PC-9 (cell line): ENCODE results near the gene FAM43B. TPM values are rescaled to one million over a fixed set of nuclear protein-coding genes. Genes with fewer than 3 reads are reported as not detected.

ENCODE experiments used
- BruUV-seq: library from RNA; stranded (reverse); fragments of 400-500 nt; replicated peaks from 2 replicates; lab custom pipeline; 2021; lab: Mats Ljungman, UMichigan
- CTCF ChIA-PET: fragments of 300-600 bp; sonication (Branson Sonifier 250); formaldehyde crosslinking; loops from one replicate; lab custom pipeline; 2022; ENCODE audit warnings: antibody characterized with exemption; lab: Charles Lee
- POLR2A ChIA-PET: fragments of 300-600 bp; sonication (Branson Sonifier 250); formaldehyde crosslinking; loops from one replicate; lab custom pipeline; 2022; ENCODE audit warnings: antibody characterized with exemption; ENCODE audit not compliant: unreplicated experiment; lab: Charles Lee
- DNase-seq, 2 experiments: peaks; one replicate each; pipeline versions ENCODE4 v3.0.0 to v3.0.0-alpha.2; 2015 to 2022; ENCODE audit warnings: mixed read lengths in 1 of 2
- H2AFZ ChIP-seq: fragments of 200-600 bp; sonication (generic); 2 replicates; pipeline ENCODE4 v1.8.1; 2017; ENCODE audit warnings: antibody characterized with exemption
- H3F3A ChIP-seq: fragments of 200-600 bp; sonication (generic); 2 replicates; pipeline ENCODE4 v1.8.1; 2017; ENCODE audit warnings: antibody characterized with exemption, mild to moderate bottlenecking, low read depth; ENCODE audit not compliant: insufficient read depth
- H3K27ac ChIP-seq: fragments of 200-600 bp; sonication (generic); 2 replicates; pipeline ENCODE4 v1.6.1; 2016; ENCODE audit warnings: mixed run types
- H3K27me3 ChIP-seq: fragments of 200-600 bp; sonication (generic); 2 replicates; pipeline ENCODE4 v1.6.1; 2016; ENCODE audit warnings: low read depth, mixed run types; ENCODE audit not compliant: insufficient read depth
- H3K36me3 ChIP-seq: fragments of 200-600 bp; sonication (generic); 2 replicates; pipeline ENCODE4 v1.6.1; 2016; ENCODE audit warnings: low read depth, mixed run types
- H3K4me1 ChIP-seq: fragments of 200-600 bp; sonication (generic); replicated peaks from 2 replicates; pipeline ENCODE4 v1.6.1; 2016; ENCODE audit warnings: mixed run types; ENCODE audit not compliant: insufficient read depth
- H3K4me2 ChIP-seq: fragments of 200-600 bp; sonication (generic); 2 replicates; pipeline ENCODE4 v1.6.1; 2017; ENCODE audit warnings: mixed run types
- H3K4me3 ChIP-seq: fragments of 200-600 bp; sonication (generic); 2 replicates; pipeline ENCODE4 v1.6.1; 2016; ENCODE audit warnings: mixed run types
- H3K79me2 ChIP-seq: fragments of 200-600 bp; sonication (generic); 2 replicates; pipeline ENCODE4 v1.6.1; 2017; ENCODE audit warnings: low read depth, mixed run types
- H3K9me2 ChIP-seq: fragments of 200-600 bp; sonication (generic); 2 replicates; pipeline ENCODE4 v1.8.1; 2017; ENCODE audit warnings: mild to moderate bottlenecking; ENCODE audit not compliant: insufficient read depth
- H3K9me3 ChIP-seq: fragments of 200-600 bp; sonication (generic); 2 replicates; pipeline ENCODE4 v1.8.1; 2016; ENCODE audit warnings: low read depth; ENCODE audit not compliant: insufficient read depth
- H4K20me1 ChIP-seq: fragments of 200-600 bp; sonication (generic); 2 replicates; pipeline ENCODE4 v1.8.1; 2017; ENCODE audit not compliant: insufficient read depth
- CTCF ChIP-seq: fragments of 200-600 bp; sonication (generic); conservative IDR thresholded peaks from 2 replicates; pipeline ENCODE4 v1.6.1; 2017; ENCODE audit warnings: mixed run types, antibody characterized with exemption, mild to moderate bottlenecking, moderate library complexity
- EZH2 ChIP-seq: fragments of 200-600 bp; sonication (generic); IDR thresholded peaks from 2 replicates; pipeline ENCODE4 v1.8.0; 2017; ENCODE audit warnings: antibody characterized with exemption, low read depth
- intact Hi-C: fragments of 100-400 bp; cut with micrococcal nuclease; formaldehyde crosslinking; loops from one replicate; pipeline ENCODE4 v1.10.0; 2022; ENCODE audit not compliant: unreplicated experiment
- total RNA-seq: library from RNA; stranded (reverse); gene quantifications from 2 replicates; pipeline ENCODE4 v1.2.3, GENCODE V29; 2021

FAM43B gene
- total RNA-seq, 1 experiment from 2014 or later = not detected

GRCh38 chr1:20601129-20601825 lies 48.9 kb downstream of the FAM43B start:
- H3K27ac ChIP-seq = peak overlapping the region; percentile 88
- peaks cover 54% of the 10 kb centered on the region for H3K4me1 ChIP-seq
- intact Hi-C loops = no loop called here
- H3K79me2 ChIP-seq = no peaks in the 10 kb centered on the region
- 0 out of 2 replicates have a peak overlapping the region, but pooled peaks have one; percentile 1 for H3K4me2 ChIP-seq
- H3K9me2 ChIP-seq = no peaks in the 10 kb centered on the region
- H3K9me3 ChIP-seq = no peaks in the 10 kb centered on the region
- H4K20me1 ChIP-seq = no peaks in the 10 kb centered on the region
- no peak overlapping the region for H2AFZ ChIP-seq
- peaks cover 50% of the 10 kb centered on the region for H3F3A ChIP-seq
- DNase-seq = peak in 1 of 2 experiments; percentile 67
- no TSS peak for BruUV-seq
- H3K4me3 ChIP-seq = no peak overlapping the region
- 0 out of 2 replicates have a peak, but pooled peaks cover 2% of the 10 kb centered on the region for H3K36me3 ChIP-seq
- H3K27me3 ChIP-seq = no peaks in the 10 kb centered on the region
- TF ChIP-seq CTCF (no peak), EZH2 (no peak)
- ChIA-PET CTCF (interaction anchor here (0.6 kb wide), 1 partner anchor 8 kb away, joined by 4 read pairs; no protein-coding TSS in a partner anchor), POLR2A (no interaction called here)

- Histone ChIP-seq H2AFZ (0 out of 2 replicates have a peak overlapping the region, but pooled peaks have one; percentile 16), H3K4me2 (peak overlapping the region; percentile 57), H3K4me1 (peaks cover 54% of the 10 kb centered on the region), H3K9me3 (no peaks in the 10 kb centered on the region), H3F3A (peaks cover 50% of the 10 kb centered on the region), H3K4me3 (no peak overlapping the region), H3K27ac (peak overlapping the region; percentile 88), H3K27me3 (no peaks in the 10 kb centered on the region), H4K20me1 (no peaks in the 10 kb centered on the region), H3K36me3 (0 out of 2 replicates have a peak, but pooled peaks cover 2% of the 10 kb centered on the region), H3K9me2 (no peaks in the 10 kb centered on the region), H3K79me2 (no peaks in the 10 kb centered on the region)
- POLR2A ChIA-PET = no interaction called here
- no peak for TF ChIP-seq CTCF
- intact Hi-C loops = no loop called here
- DNase-seq = peak in 1 of 2 experiments; percentile 85
- BruUV-seq = no TSS peak
- CTCF ChIA-PET = no interaction called here
These were observed 50.6 kb downstream of the FAM43B start for GRCh38 chr1:20602851-20603450.

GRCh38 chr1:20603504-20604464 lies 51.4 kb downstream of the FAM43B start:
- Histone ChIP-seq H3F3A (peaks cover 50% of the 10 kb centered on the region), H3K27ac (peak overlapping the region; percentile 88), H2AFZ (peak overlapping the region; percentile 16; the same call in 1 of the 2 replicates), H3K4me2 (peak overlapping the region; percentile 57), H3K27me3 (no peaks in the 10 kb centered on the region), H3K9me2 (no peaks in the 10 kb centered on the region), H3K4me1 (peaks cover 54% of the 10 kb centered on the region), H3K36me3 (0 out of 2 replicates have a peak, but pooled peaks cover 2% of the 10 kb centered on the region), H4K20me1 (no peaks in the 10 kb centered on the region), H3K4me3 (no peak overlapping the region), H3K9me3 (no peaks in the 10 kb centered on the region), H3K79me2 (no peaks in the 10 kb centered on the region)
- DNase-seq = peak in 1 of 2 experiments; percentile 87
- BruUV-seq = TSS peak; percentile 84
- intact Hi-C loops = loop anchor here (1.0 kb wide), 1 partner anchor 9 kb away; no protein-coding TSS in a partner anchor
- ChIA-PET CTCF (no interaction called here), POLR2A (no interaction called here)
- TF ChIP-seq EZH2 = no peak
- TF ChIP-seq CTCF = no peak
